NT2/D1 (cell line): Measurements from ENCODE around the gene IL13RA2.

Source experiments
- DNase-seq: peaks from one replicate; pipeline ENCODE4 v3.0.0-alpha.2; 2011; ENCODE audit warnings: low read depth, low spot score
- H3K27me3 ChIP-seq: 2 replicates; pipeline ENCODE4 v1.6.0; 2011; ENCODE audit warnings: mild to moderate bottlenecking; ENCODE audit not compliant: insufficient read length, insufficient read depth
- H3K36me3 ChIP-seq: 2 replicates; pipeline ENCODE4 v1.6.1; 2011; ENCODE audit warnings: mild to moderate bottlenecking, low read length, mixed read lengths; ENCODE audit not compliant: insufficient read depth, insufficient read length
- H3K4me1 ChIP-seq: 2 replicates; pipeline ENCODE4 v1.5.1; 2011; ENCODE audit not compliant: insufficient read depth, insufficient read length
- H3K4me3 ChIP-seq: 2 replicates; pipeline ENCODE4 v1.5.1; 2011; ENCODE audit warnings: low read depth; ENCODE audit not compliant: insufficient read length
- H3K9ac ChIP-seq: 2 replicates; pipeline ENCODE4 v1.6.0; 2011; ENCODE audit warnings: low read depth; ENCODE audit not compliant: insufficient read length
- H3K9me3 ChIP-seq: 2 replicates; pipeline ENCODE4 v1.5.1; 2011; ENCODE audit warnings: mild to moderate bottlenecking, low read length; ENCODE audit not compliant: insufficient read depth
- SUZ12 ChIP-seq: IDR thresholded peaks from 2 replicates; pipeline ENCODE4 v1.6.1; 2011; ENCODE audit not compliant: insufficient read length, insufficient read depth; ENCODE audit errors: extremely low read depth
- YY1 ChIP-seq: IDR thresholded peaks from 2 replicates; pipeline ENCODE4 v1.6.1; 2011; ENCODE audit not compliant: insufficient read length, insufficient read depth
- ZNF274 ChIP-seq: IDR thresholded peaks from 2 replicates; pipeline ENCODE4 v1.6.1; 2011; ENCODE audit warnings: mild to moderate bottlenecking, low read depth, low read length

IL13RA2 gene

DNA sequence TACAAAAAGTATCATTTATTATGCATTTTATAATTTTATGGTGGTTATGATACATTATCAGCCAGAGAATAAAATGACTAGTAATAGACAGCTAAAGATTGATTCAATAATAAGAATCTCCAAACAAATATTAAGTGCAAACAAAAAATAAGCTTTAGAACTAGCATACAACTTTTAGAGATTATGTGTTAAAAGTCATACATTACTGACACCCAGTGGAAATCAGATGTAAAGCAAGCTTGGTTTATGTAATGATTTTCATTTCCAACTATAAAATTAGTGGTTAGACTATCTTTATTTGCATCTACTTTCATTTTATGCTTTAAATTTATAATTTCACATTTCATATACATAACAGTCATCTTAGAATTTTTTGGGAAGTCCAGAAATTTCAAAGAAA lies 57.7 kb downstream of the IL13RA2 start:
- H3K4me1 ChIP-seq, result no peaks in the 10 kb centered on the region
- TF ChIP-seq ZNF274 (no peak), YY1 (no peak), SUZ12 (no peak)
- no peak overlapping the region for H3K9ac ChIP-seq
- H3K27me3 ChIP-seq, result no peaks in the 10 kb centered on the region
- no peaks in the 10 kb centered on the region for H3K9me3 ChIP-seq
- no peak for DNase-seq
- H3K4me3 ChIP-seq, result no peak overlapping the region
- H3K36me3 ChIP-seq, result no peaks in the 10 kb centered on the region
